K562 (cell line): ENCODE data around the gene MBNL1. TPM values are rescaled to one million over a fixed set of nuclear protein-coding genes. Genes with fewer than 3 reads are reported as not detected.

ENCODE experiments used
- CTBP1 ChIP-seq: fragments of 450-650 bp; IDR thresholded peaks from 2 replicates; pipeline ENCODE4 v1.6.1; 2016; ENCODE audit warnings: borderline replicate concordance
- HDAC3 ChIP-seq: fragments of 450-650 bp; IDR thresholded peaks from 2 replicates; pipeline ENCODE4 v1.6.1; 2018; ENCODE audit warnings: borderline replicate concordance, mild to moderate bottlenecking, moderate library complexity; ENCODE audit not compliant: partially characterized antibody
- HDGF ChIP-seq: fragments of 450-650 bp; IDR thresholded peaks from 2 replicates; pipeline ENCODE4 v1.6.1; 2016
- HMGN3 ChIP-seq: IDR thresholded peaks from 2 replicates; pipeline ENCODE4 v1.6.1; 2011; ENCODE audit warnings: borderline replicate concordance, low read depth, mild to moderate bottlenecking, mixed read lengths, low read length; ENCODE audit not compliant: insufficient read length; ENCODE audit errors: extremely low read depth
- HSF4 ChIP-seq: fragments of 250-450 bp; sonication (Bioruptor Pico); IDR thresholded peaks from 2 replicates; pipeline ENCODE4 v2.1.2; 2022; ENCODE audit warnings: mild to moderate bottlenecking, moderate library complexity, borderline replicate concordance
- TBL1XR1 ChIP-seq, 2 experiments: IDR thresholded peaks; 2 replicates each; pipeline ENCODE4 v1.6.1; 2012; ENCODE audit warnings: improper control_type of control experiment in 2 of 2, low read length in 2 of 2, mild to moderate bottlenecking in 1 of 2
- YBX1 ChIP-seq: fragments of 450-650 bp; IDR thresholded peaks from 2 replicates; pipeline ENCODE4 v1.7.1; 2016; ENCODE audit warnings: mild to moderate bottlenecking
- ZNF140 ChIP-seq: fragments of 250-450 bp; sonication (Bioruptor Pico); IDR thresholded peaks from 2 replicates; pipeline ENCODE4 v1.8.0; 2021; ENCODE audit warnings: moderate library complexity, mild to moderate bottlenecking, inconsistent platforms
- ZNF551 ChIP-seq: fragments of 250-450 bp; sonication (Bioruptor Pico); IDR thresholded peaks from 2 replicates; pipeline ENCODE4 v1.5.0; 2021; ENCODE audit warnings: mild to moderate bottlenecking, moderate library complexity
- ZNF764 ChIP-seq: fragments of 250-450 bp; sonication (Bioruptor Pico); IDR thresholded peaks from 2 replicates; pipeline ENCODE4 v1.4.0; 2020; ENCODE audit warnings: low read depth, mild to moderate bottlenecking, moderate library complexity
- ZNF77 ChIP-seq: fragments of 250-450 bp; sonication (Bioruptor Pico); IDR thresholded peaks from 2 replicates; pipeline ENCODE4 v1.5.0; 2020
- ZNF780A ChIP-seq: fragments of 250-450 bp; sonication (Bioruptor Pico); IDR thresholded peaks from 2 replicates; pipeline ENCODE4 v1.5.0; 2021; ENCODE audit warnings: mild to moderate bottlenecking
- polyA plus RNA-seq, 8 experiments: library from polyadenylated mRNA; depleted of rRNA in 4 of 8; stranded (reverse) in 5 of 8; unstranded in 3 of 8; fragments of >200 nt; fragmentation: Nextera tagmentation in 2 of 8; fragmentation: Illumina TruSeq in 1 of 8; extraction: Ambion mirVana in 2 of 8; extraction: Trizol in 1 of 8; gene quantifications; 2 replicates each; pipeline versions ENCODE4 v1.2.1 to v1.2.3, GENCODE V29; 2011 to 2014; ENCODE audit warnings: inconsistent platforms in 1 of 8, missing spikeins in 1 of 8
- total RNA-seq, 7 experiments: library from RNA; depleted of rRNA in 6 of 7; stranded (reverse); fragments of >200 nt in 6 of 7; fragmentation: Illumina TruSeq in 2 of 7; extraction: Trizol in 2 of 7; gene quantifications; 2 replicates each; pipeline versions ENCODE4 v1.2.1 to v1.2.3, GENCODE V29; 2011 to 2021; ENCODE audit warnings: low replicate concordance in 1 of 7
- TF ChIP-seq, protein P1 (sequence below), 2 experiments: fragments of 450-650 bp; IDR thresholded peaks; 2 replicates each; pipeline ENCODE4 v1.6.1; 2016
- TF ChIP-seq, protein P2 (sequence below): fragments of 450-650 bp; IDR thresholded peaks from one replicate; pipeline ENCODE4 v1.6.1; 2018; ENCODE audit warnings: mild to moderate bottlenecking, moderate library complexity; ENCODE audit not compliant: partially characterized antibody
- TF ChIP-seq, protein P3 (sequence below): fragments of 200-600 bp; sonication (generic); IDR thresholded peaks from one replicate; pipeline ENCODE4 v1.6.1; 2012; ENCODE audit warnings: mild to moderate bottlenecking, low read depth, low read length, inconsistent platforms

Gene MBNL1
- total and polyA plus RNA-seq, 9 of the 15 experiments (the other 6 are each of a cell fraction or from before 2014, with no cell fraction given): 70.3 to 243 (median 220) TPM

DNA sequence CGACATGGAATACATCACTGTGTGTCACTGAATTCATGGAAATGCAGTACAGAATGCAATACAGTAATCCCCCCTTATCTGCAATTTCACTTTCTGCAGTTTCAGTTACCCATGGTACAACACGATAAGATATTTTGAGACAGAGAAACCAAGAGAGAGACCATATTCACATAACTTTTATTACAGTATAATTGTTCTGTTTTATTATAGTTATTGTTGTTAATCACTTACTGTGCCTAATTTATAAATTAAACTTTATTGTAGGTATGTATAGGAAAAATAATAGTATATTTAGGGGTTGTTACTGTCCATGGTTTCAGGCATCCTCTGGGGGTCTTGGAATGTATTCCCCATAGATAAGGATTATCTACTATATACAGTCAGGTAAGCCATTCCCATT lies 61.8 kb downstream of the MBNL1 start (continued):
- no peak for TF ChIP-seq ZNF551 (CRISPR knock-in tag)
- TF ChIP-seq, protein P1, sequence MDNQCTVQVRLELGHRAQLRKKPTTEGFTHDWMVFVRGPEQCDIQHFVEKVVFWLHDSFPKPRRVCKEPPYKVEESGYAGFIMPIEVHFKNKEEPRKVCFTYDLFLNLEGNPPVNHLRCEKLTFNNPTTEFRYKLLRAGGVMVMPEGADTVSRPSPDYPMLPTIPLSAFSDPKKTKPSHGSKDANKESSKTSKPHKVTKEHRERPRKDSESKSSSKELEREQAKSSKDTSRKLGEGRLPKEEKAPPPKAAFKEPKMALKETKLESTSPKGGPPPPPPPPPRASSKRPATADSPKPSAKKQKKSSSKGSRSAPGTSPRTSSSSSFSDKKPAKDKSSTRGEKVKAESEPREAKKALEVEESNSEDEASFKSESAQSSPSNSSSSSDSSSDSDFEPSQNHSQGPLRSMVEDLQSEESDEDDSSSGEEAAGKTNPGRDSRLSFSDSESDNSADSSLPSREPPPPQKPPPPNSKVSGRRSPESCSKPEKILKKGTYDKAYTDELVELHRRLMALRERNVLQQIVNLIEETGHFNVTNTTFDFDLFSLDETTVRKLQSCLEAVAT (IDR thresholded peaks at IDR 0.05): no peak
- TF ChIP-seq HMGN3: no peak
- TF ChIP-seq, protein P2, sequence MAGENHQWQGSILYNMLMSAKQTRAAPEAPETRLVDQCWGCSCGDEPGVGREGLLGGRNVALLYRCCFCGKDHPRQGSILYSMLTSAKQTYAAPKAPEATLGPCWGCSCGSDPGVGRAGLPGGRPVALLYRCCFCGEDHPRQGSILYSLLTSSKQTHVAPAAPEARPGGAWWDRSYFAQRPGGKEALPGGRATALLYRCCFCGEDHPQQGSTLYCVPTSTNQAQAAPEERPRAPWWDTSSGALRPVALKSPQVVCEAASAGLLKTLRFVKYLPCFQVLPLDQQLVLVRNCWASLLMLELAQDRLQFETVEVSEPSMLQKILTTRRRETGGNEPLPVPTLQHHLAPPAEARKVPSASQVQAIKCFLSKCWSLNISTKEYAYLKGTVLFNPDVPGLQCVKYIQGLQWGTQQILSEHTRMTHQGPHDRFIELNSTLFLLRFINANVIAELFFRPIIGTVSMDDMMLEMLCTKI: no peak
- TF ChIP-seq HDGF: no peak
- TF ChIP-seq TBL1XR1 (IDR thresholded peaks at IDR 0.05; ENCODE audit: low read length in 2 of 2): peak in 1 of 2 experiments; percentile 48; a peak in 1 of 4 replicates
- TF ChIP-seq YBX1: no peak
- peak; percentile 11; the same call in 1 of the 2 replicates for TF ChIP-seq HSF4 (CRISPR knock-in tag)
- TF ChIP-seq ZNF764 (CRISPR knock-in tag): no peak
- TF ChIP-seq HDAC3: peak; percentile 29
- TF ChIP-seq ZNF77 (CRISPR knock-in tag): no peak
- TF ChIP-seq ZNF140: no peak
- no peak for TF ChIP-seq ZNF780A (CRISPR knock-in tag)
- TF ChIP-seq, protein P3, sequence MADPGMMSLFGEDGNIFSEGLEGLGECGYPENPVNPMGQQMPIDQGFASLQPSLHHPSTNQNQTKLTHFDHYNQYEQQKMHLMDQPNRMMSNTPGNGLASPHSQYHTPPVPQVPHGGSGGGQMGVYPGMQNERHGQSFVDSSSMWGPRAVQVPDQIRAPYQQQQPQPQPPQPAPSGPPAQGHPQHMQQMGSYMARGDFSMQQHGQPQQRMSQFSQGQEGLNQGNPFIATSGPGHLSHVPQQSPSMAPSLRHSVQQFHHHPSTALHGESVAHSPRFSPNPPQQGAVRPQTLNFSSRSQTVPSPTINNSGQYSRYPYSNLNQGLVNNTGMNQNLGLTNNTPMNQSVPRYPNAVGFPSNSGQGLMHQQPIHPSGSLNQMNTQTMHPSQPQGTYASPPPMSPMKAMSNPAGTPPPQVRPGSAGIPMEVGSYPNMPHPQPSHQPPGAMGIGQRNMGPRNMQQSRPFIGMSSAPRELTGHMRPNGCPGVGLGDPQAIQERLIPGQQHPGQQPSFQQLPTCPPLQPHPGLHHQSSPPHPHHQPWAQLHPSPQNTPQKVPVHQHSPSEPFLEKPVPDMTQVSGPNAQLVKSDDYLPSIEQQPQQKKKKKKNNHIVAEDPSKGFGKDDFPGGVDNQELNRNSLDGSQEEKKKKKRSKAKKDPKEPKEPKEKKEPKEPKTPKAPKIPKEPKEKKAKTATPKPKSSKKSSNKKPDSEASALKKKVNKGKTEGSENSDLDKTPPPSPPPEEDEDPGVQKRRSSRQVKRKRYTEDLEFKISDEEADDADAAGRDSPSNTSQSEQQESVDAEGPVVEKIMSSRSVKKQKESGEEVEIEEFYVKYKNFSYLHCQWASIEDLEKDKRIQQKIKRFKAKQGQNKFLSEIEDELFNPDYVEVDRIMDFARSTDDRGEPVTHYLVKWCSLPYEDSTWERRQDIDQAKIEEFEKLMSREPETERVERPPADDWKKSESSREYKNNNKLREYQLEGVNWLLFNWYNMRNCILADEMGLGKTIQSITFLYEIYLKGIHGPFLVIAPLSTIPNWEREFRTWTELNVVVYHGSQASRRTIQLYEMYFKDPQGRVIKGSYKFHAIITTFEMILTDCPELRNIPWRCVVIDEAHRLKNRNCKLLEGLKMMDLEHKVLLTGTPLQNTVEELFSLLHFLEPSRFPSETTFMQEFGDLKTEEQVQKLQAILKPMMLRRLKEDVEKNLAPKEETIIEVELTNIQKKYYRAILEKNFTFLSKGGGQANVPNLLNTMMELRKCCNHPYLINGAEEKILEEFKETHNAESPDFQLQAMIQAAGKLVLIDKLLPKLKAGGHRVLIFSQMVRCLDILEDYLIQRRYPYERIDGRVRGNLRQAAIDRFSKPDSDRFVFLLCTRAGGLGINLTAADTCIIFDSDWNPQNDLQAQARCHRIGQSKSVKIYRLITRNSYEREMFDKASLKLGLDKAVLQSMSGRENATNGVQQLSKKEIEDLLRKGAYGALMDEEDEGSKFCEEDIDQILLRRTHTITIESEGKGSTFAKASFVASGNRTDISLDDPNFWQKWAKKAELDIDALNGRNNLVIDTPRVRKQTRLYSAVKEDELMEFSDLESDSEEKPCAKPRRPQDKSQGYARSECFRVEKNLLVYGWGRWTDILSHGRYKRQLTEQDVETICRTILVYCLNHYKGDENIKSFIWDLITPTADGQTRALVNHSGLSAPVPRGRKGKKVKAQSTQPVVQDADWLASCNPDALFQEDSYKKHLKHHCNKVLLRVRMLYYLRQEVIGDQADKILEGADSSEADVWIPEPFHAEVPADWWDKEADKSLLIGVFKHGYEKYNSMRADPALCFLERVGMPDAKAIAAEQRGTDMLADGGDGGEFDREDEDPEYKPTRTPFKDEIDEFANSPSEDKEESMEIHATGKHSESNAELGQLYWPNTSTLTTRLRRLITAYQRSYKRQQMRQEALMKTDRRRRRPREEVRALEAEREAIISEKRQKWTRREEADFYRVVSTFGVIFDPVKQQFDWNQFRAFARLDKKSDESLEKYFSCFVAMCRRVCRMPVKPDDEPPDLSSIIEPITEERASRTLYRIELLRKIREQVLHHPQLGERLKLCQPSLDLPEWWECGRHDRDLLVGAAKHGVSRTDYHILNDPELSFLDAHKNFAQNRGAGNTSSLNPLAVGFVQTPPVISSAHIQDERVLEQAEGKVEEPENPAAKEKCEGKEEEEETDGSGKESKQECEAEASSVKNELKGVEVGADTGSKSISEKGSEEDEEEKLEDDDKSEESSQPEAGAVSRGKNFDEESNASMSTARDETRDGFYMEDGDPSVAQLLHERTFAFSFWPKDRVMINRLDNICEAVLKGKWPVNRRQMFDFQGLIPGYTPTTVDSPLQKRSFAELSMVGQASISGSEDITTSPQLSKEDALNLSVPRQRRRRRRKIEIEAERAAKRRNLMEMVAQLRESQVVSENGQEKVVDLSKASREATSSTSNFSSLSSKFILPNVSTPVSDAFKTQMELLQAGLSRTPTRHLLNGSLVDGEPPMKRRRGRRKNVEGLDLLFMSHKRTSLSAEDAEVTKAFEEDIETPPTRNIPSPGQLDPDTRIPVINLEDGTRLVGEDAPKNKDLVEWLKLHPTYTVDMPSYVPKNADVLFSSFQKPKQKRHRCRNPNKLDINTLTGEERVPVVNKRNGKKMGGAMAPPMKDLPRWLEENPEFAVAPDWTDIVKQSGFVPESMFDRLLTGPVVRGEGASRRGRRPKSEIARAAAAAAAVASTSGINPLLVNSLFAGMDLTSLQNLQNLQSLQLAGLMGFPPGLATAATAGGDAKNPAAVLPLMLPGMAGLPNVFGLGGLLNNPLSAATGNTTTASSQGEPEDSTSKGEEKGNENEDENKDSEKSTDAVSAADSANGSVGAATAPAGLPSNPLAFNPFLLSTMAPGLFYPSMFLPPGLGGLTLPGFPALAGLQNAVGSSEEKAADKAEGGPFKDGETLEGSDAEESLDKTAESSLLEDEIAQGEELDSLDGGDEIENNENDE: no peak
- TF ChIP-seq CTBP1: 0 out of 2 replicates have a peak, but pooled peaks have one; percentile 7
